Measurements from ENCODE around the gene CCSER2.

The CCSER2 gene

DNA sequence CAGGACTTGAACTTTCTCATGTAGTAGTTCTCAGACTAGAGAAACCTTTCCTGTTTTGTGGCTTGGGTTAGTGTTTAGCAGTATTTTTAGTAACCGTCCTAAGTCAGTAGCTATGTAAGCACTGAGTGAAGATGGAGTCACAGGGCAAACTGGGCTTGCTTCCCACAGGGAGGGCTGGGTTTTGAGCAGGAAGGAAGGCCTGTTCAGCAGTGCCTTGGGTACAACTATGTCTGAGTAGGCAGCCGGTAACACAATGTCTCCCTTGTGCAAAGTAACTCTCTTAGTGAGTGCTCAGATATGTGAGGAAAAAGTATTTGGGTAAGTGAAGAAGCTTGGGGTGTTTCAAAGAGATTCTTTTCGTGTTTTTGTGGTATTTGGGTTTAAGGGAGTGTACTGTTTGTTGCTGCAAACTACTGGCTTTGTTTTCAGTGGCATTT is 96.4 kb downstream of the CCSER2 start:
- TF ChIP-seq, protein P1, sequence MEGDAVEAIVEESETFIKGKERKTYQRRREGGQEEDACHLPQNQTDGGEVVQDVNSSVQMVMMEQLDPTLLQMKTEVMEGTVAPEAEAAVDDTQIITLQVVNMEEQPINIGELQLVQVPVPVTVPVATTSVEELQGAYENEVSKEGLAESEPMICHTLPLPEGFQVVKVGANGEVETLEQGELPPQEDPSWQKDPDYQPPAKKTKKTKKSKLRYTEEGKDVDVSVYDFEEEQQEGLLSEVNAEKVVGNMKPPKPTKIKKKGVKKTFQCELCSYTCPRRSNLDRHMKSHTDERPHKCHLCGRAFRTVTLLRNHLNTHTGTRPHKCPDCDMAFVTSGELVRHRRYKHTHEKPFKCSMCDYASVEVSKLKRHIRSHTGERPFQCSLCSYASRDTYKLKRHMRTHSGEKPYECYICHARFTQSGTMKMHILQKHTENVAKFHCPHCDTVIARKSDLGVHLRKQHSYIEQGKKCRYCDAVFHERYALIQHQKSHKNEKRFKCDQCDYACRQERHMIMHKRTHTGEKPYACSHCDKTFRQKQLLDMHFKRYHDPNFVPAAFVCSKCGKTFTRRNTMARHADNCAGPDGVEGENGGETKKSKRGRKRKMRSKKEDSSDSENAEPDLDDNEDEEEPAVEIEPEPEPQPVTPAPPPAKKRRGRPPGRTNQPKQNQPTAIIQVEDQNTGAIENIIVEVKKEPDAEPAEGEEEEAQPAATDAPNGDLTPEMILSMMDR (IDR thresholded peaks at IDR 0.05; ENCODE audit: low read length), result no peak
- no peak for TF ChIP-seq EZH2 (IDR thresholded peaks at IDR 0.05; ENCODE audit: borderline replicate concordance, low read length)

DNA sequence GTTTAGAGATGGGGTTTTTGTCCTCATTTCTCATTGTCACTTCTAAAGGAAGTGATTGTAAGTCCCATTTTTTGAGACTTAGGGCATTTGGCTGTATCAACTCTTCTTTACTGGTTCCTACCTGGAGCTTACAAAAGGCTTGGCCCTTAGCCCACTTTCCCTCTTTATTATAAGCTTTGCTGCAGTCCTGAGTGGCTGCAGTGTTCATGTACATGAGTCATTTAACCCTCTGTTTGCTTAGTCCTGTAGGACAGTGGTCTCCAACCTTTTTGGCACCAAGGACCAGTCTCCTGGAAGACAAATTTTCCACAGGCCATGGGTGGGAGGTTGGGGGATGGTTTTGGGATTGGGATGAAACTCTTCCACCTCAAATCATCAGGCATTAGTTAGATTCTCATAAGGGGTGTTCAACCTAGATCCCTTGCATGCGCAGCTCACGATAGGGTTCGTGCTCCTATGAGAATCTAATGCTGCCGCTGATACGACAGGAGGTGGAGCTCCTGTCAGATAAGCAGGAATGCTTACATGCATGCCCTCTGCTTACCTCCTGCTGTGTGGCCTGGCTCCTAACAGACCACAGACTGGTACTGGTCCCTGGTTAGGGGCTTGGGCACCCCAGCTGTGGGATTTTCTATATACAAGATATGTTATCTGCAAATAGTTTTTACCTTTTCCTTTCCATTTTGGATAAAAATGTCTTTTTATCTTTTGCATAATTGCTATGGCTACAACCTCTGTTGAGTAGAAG is 99.7 kb downstream of the CCSER2 start:
- Histone ChIP-seq H3K27ac (ENCODE audit: low read depth, low read length, poor library complexity, severe bottlenecking) (no peak overlapping the region), H3F3A (ENCODE audit: insufficient read depth, low read length) (no peaks in the 10 kb centered on the region), H3K9me2 (ENCODE audit: low read depth, low read length) (no peaks in the 10 kb centered on the region), H3K9ac (ENCODE audit: low read length) (no peak overlapping the region), H4K20me1 (ENCODE audit: insufficient read depth, low read length) (no peaks in the 10 kb centered on the region), H3K4me1 (ENCODE audit: insufficient read depth, low read length, severe bottlenecking) (peaks cover 14% of the 10 kb centered on the region), H3K4me2 (ENCODE audit: low read length) (no peak overlapping the region), H2AFZ (ENCODE audit: low read length) (no peak overlapping the region), H3K9me3 (ENCODE audit: low read length) (0 out of 2 replicates have a peak, but pooled peaks cover 4% of the 10 kb centered on the region), H3K36me3 (ENCODE audit: insufficient read depth, low read length) (no peaks in the 10 kb centered on the region), H3K4me3 (ENCODE audit: low read depth, low read length, poor library complexity, severe bottlenecking) (no peak overlapping the region), H3K27me3 (ENCODE audit: insufficient read depth, low read length) (no peaks in the 10 kb centered on the region), H3K79me2 (ENCODE audit: insufficient read depth, low read length) (no peaks in the 10 kb centered on the region)
- TF ChIP-seq, protein P1 (IDR thresholded peaks at IDR 0.05; ENCODE audit: low read length), result no peak
- TF ChIP-seq EZH2 (IDR thresholded peaks at IDR 0.05; ENCODE audit: borderline replicate concordance, low read length), result no peak

More for the DNA sequence above, 96.4 kb downstream of the CCSER2 start:
- Histone ChIP-seq H3K79me2 (ENCODE audit: insufficient read depth, low read length) (no peaks in the 10 kb centered on the region), H3K9me3 (ENCODE audit: low read length) (no peaks in the 10 kb centered on the region; the same call in 1 of the 2 replicates), H3K4me2 (ENCODE audit: low read length) (no peak overlapping the region), H4K20me1 (ENCODE audit: insufficient read depth, low read length) (no peaks in the 10 kb centered on the region), H3K4me1 (ENCODE audit: insufficient read depth, low read length, severe bottlenecking) (peaks cover 14% of the 10 kb centered on the region), H3K9ac (ENCODE audit: low read length) (no peak overlapping the region), H3K36me3 (ENCODE audit: insufficient read depth, low read length) (peaks cover 4% of the 10 kb centered on the region; the same call in 1 of the 2 replicates), H3K4me3 (ENCODE audit: low read depth, low read length, poor library complexity, severe bottlenecking) (no peak overlapping the region), H3F3A (ENCODE audit: insufficient read depth, low read length) (no peaks in the 10 kb centered on the region), H3K27me3 (ENCODE audit: insufficient read depth, low read length) (no peaks in the 10 kb centered on the region), H3K9me2 (ENCODE audit: low read depth, low read length) (no peaks in the 10 kb centered on the region), H3K27ac (ENCODE audit: low read depth, low read length, poor library complexity, severe bottlenecking) (no peak overlapping the region), H2AFZ (ENCODE audit: low read length) (no peak overlapping the region)

DNA sequence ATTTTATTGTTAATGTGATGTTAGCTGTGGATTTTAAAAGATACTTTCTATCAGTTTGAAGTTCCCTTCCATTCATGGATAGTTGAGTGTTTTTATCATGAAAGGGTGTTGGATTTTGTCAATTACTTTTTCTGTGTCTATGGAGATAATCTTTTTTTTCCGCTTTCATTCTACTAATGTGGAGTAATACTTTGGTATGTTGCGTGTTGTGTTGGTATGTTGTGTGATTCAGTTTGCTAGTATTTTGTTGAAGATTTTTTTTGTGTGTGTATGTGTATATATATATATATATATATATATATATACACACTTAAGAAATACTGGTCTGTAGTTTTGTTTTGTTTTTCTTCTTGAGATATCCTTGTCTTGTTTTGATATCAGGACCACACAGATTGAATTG is 100.3 kb downstream of the CCSER2 start:
- no peak for TF ChIP-seq EZH2 (IDR thresholded peaks at IDR 0.05; ENCODE audit: borderline replicate concordance, low read length)
- TF ChIP-seq, protein P1 (IDR thresholded peaks at IDR 0.05; ENCODE audit: low read length), result no peak

More for the DNA sequence above, 100.3 kb downstream of the CCSER2 start:
- Histone ChIP-seq H3K27ac (ENCODE audit: low read depth, low read length, poor library complexity, severe bottlenecking) (no peak overlapping the region), H3K9ac (ENCODE audit: low read length) (no peak overlapping the region), H3K4me3 (ENCODE audit: low read depth, low read length, poor library complexity, severe bottlenecking) (no peak overlapping the region), H3K79me2 (ENCODE audit: insufficient read depth, low read length) (no peaks in the 10 kb centered on the region), H3F3A (ENCODE audit: insufficient read depth, low read length) (no peaks in the 10 kb centered on the region), H3K4me2 (ENCODE audit: low read length) (no peak overlapping the region), H2AFZ (ENCODE audit: low read length) (no peak overlapping the region), H3K36me3 (ENCODE audit: insufficient read depth, low read length) (no peaks in the 10 kb centered on the region), H3K27me3 (ENCODE audit: insufficient read depth, low read length) (no peaks in the 10 kb centered on the region), H3K4me1 (ENCODE audit: insufficient read depth, low read length, severe bottlenecking) (peaks cover 14% of the 10 kb centered on the region), H3K9me3 (ENCODE audit: low read length) (0 out of 2 replicates have a peak, but pooled peaks cover 4% of the 10 kb centered on the region), H3K9me2 (ENCODE audit: low read depth, low read length) (no peaks in the 10 kb centered on the region), H4K20me1 (ENCODE audit: insufficient read depth, low read length) (no peaks in the 10 kb centered on the region)
